Neural progenitor cell (in vitro differentiated cells): ENCODE measurements around the gene KCNH5.

Experiments used
- CTCF ChIP-seq: fragments of 200-600 bp; sonication (generic); IDR thresholded peaks from 2 replicates; pipeline ENCODE4 v1.5.1; 2017; ENCODE audit warnings: antibody characterized with exemption, mild to moderate bottlenecking
- EZH2 ChIP-seq: fragments of 200-600 bp; sonication (generic); IDR thresholded peaks from 2 replicates; pipeline ENCODE4 v1.6.1; 2017; ENCODE audit warnings: antibody characterized with exemption, mild to moderate bottlenecking, moderate library complexity

DNA sequence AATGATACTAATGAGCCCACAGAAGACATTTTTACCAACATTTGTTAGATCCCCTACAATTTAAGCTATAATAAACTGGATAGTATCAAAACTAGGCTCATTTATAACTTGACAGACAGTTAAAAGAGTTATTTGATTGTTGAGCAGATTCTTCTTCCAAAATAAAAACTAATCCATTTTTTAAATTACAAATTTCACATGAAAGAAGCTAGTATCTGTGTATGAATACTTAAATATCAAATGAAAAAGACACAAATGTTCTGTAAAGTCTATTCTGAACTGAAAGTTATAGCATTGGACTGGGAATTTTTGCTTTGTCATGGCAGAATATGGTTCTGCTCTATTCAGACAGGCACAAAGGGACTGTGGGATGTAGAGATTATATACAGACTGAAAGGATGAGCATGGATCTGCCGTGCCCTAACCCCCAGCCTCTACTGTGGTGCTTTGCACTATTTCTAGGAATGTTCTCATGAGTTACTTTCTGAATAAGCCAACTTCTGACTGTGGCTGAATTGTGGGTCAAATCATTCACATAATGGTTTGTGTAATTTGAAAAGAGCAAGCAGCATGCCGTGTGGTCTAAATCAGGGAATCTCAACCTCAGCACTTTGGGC is 352.7 kb downstream of the KCNH5 start:
- no peak for TF ChIP-seq CTCF
- no peak for TF ChIP-seq EZH2
